ENCODE data around the gene HEMK1.
A peak's percentile ranks its signal among the peaks of the same experiment; 100 is the strongest.

Gene HEMK1

DNA sequence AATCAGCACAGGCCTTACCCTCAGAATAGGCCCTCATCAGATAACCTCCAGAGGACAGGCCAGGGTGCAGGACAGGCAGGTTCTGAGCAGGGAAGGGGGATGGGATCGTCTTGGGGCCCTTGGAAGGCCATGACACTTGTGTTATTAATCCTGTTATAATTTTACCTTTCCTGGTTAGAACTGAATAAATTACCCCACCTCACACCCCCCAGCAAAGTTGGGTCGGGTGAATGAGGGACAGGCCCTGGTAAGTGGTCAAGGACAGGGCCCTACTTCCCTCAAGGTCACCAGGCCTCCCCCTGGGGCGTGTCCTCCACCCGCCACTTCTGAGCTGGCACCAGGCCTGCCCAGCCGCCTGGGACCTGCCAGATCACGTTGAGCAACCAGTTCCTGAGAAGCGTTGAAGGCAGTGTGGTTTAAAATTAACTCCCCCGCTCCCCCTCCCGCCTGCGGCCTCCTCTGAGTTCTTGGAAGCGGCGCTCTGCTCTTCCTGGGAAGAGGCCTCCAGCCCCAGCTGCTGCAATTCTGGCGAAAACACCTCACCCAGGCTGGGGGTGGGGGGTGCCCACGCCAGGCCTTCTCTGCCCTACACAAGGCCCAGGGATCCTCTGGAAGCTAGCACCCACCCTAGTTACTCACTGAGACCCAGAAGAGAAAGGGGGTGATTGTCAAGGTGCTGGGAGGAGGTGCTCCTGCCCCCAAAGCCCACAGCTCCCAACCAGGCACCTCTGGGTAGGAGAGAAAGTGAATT is 31.7 kb downstream of the HEMK1 start:
- peak; percentile 95 to 97 for DNase-seq (ENCODE audit: low read depth in 2 of 2)

DNA sequence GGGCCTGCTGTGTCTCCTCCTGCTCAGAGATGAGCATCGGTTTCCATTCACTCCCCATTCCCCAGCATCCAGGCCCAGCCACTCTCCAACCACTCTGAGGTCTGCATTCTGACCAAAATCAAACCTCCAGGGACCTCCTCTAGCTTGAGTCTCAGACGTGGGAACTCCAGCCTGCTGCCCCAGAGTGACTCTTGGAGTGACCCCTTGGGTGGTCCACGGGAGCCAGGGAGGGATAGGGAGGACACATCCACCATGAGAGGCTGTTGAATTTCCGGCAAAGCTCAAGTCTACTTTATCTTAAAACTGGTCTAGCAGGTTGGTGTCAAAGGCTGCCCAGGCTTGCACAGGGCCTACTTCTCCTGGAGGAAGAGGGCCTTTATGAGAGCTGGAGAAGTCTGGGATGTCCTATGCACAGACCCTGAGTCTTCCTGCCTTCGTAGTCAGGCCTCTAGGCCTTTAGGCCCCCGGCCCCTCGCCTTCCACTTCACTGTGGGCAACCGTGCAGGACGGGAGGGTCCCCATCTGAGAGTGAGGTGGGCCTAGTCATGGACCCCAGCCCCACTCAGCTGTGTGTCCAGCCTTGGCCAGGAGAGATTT is 33.4 kb downstream of the HEMK1 start:
- no peak for DNase-seq (ENCODE audit: low read depth in 2 of 2)

DNA sequence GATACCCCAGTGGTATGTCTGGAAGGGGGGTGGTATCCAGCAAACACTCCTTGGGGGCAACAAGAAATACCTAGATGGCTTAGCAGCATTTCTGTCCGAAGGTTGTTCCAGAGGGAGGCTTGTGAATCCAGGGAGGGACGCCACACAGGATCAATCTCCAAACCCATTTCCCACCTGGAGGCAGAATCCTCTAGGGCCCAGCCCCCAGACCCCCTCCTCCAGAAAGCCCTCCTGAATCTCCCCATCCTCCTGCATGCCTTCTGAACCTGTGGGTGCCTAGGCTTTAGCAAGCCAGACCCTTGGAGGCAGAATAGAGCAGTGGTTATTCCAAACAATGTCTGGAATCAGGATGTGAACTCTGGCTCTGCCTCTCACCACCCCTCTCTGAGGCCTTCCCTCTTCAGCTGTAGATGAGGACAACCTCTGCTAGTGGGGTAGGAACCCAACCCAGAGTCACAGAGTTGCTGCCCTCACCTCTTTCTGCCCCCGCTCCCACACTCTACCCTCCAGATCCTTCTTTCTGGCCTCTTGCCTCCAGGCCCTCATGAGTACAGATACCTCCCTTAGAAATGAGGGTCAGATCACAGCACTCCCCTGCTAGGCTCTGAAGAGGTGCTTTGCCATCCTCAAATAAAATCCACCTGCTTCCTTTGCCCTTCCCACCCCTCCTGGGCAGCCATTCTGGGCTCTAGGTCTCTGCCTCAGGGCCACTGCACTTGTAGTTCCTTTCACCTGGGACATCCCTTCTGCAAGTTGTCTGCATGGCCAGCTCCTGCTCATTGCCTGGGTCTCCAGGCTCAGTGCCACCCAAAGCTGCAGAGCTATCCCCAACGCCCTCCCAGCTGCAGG is 34.2 kb downstream of the HEMK1 start:
- no peak for DNase-seq (ENCODE audit: low read depth in 2 of 2)

DNA sequence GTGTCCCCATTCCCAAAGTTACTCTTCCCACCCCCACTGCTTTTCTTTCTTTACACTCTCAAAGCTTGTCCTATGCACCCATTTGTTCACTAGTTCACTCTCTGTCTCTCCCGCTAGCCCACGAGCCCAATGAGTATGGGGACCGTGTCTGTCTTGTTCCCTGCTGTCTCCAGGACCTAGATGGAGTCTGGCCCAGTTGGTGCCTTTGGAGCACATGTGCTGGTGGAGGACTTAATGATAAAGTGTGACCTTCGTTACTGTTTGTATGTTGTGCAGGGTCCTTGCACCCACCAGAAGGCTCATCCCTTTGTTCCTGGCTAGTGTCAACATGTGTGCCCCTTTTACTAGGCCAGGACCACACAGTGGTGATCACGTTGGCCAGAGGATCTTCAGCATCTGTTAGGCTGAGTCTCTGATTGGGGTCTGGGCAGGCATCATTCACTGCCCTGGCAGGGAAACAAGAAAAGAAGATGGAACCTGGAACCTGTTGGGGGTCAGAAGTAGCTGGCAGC is 34.8 kb downstream of the HEMK1 start:
- no peak for DNase-seq (ENCODE audit: low read depth in 2 of 2)

DNA sequence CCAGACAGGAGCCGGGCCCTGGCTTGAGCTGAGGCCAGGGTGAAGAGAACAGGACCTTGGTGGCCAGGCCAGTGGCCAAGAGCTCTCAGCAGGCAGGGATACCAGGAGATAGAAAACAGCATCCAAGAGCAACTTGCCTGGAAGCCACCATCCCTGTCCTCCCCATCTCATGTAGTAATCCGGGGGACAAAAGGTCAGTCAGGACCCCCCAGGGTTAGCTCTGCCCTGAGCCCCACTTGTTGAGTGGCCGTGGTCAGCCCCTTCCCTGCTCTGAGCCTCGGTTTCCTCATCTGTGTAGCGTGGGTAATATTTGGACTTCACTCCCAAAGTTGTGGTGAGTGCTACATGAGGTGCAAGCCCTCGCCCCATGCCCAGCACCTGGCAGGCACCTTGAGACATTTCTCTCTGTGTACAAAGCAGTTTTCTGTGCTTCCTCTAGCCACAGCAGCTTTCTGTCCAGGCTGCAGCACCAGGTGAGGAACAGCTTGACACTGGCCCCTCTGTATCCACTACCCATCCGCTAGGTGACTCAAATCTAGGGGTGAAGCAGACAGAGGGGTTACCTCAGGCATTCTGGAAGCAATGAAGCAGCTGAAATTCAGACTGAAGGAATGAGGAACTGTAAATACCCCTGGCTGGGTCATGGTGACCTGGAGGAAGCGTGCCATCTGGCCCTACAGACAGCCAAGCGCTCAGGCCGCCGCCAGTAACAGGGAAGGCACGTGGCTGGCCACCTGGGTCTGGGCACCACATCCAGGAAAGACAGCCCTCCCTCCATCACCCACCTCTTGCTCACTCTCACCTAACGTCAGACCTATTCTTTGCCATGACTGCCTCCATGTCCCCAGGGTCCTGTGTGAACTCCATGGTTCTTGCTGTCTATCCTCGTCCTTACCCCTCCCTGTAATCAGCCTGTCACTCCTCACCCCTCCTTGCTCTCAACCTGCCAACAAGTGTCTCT is 35.6 kb downstream of the HEMK1 start:
- no peak for DNase-seq (ENCODE audit: low read depth in 2 of 2)

DNA sequence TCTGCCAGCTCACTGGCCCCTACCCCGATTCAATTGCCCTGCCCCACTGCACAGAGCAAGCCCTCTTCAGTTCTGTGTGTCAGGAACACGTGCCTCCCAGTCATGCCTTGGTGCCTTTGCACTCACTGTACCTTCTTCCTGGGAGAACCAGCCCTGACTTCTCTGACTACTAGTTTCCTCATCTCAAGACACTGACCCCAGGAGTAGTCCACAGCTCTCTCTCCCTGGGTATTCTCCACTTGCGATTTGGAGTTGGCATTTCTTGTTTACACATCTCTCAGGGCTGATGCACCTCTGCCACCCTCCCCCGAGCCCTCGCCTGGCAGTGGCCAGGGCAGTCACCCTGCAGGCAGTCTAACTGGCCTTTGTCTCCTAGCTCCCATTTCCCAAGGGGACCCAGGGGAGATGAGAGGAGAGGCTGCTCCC is 36.6 kb downstream of the HEMK1 start:
- no peak for DNase-seq (ENCODE audit: low read depth in 2 of 2)

DNA sequence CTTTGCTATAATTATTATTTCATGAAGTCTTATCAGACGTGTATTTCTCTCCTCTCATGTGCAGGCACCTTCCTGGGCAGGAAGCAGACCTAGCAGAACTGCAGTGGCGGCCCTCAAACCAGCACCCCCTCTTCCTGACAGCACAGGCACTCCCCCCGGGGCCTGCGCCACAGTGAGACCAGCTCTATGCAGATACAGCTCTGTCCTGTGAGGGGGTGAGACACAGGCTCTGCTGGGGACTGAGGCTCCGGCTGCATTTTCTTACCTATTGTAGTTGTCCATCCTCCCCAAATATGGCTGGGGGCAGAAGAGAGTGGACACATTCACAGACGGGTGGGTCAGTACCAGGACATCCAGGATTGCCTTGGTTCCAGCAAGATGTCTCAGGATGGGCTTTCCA is 37.3 kb downstream of the HEMK1 start:
- DNase-seq (ENCODE audit: low read depth in 2 of 2), result no peak

DNA sequence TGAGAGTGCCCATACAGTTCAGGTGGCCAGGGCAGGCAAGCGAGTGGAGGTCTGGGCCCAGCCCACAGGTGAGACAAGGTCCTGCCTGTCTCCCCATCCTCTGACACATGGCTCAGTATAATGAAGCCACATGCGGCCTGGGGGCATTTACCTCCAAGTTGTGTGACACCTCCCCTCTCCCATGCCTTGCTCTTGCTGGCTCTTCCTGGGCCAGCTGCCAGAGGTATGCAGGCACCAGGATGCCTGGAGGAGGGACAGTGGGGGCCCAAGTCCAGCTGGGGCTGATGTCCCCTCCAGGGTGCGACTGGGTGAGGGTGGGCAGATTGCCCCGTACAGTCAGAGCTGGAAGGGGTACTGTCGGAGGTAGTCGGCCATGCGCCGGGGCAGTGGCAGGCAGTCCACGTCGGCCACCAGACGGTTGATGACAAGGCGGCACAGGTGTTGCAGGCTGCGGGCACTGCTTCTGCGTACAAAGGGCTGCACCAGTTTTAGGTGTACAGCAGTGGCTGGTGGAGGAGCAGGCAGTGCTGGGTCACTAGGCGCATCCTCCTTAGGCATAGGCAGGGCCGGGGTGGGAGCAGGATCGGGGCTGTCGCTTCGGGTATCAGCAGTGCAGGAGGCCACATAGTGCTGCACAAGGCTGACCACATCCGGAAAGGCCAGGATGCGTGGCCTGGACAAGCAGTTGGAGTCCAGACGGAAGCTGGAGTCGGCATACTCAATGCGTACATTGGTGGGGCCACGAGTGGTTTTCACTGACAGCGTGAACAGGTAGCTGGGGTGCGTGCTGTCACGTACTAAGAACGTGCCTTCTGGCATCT is 38.2 kb downstream of the HEMK1 start:
- no peak for DNase-seq (ENCODE audit: low read depth in 2 of 2)

DNA sequence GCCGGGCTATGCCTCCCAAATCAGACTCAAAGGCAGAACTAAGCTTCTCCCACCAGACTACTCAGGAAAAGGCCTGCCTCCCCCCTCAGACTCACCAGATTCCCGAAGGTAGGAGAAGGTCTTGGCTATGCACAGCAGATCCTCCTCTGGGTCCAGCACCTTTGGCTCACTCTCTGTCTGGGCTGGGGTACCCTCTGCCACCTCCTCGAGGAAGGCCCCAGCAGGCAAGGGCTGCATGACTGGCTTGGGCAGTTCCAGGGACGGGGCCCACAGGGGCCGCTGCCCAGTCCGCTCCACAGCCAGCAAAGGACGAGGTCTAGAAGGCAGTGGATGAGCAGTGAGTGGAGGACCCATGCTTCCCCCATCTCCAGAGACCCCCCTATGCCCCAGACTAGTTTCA is 39.0 kb downstream of the HEMK1 start:
- DNase-seq (ENCODE audit: low read depth in 2 of 2), result no peak

DNA sequence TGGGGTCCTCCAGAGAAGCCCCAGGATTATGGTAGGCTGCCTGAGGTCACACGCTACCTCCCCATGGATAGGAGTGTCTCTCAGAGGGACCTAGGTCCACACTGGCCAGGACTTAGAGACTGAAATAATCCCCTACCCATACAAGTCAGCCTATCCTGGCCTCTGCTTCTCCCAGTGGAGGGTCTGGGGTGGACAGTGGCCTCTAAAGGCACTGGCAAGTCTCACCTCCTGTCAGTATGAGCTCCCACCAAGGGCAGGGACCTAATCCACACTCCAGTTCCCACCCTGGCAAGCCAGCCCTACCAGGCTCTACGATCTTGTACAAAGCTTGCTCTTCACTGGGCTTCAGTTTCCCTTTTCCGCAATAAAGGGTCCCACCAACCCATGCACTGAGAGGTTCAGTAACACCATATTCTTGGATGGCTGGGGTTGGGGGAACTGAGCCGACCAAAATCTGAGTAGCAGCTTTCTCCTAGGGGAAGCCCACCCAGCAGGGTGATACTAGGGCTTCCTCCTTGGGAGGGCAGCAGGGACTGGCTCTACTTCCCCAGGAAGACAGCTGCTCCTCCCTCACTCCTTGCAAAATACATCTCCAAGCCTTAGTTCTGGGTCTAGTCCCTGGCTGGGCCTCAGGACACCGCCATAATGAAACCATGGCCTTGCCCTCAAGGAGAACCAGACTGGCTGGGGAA is 39.9 kb downstream of the HEMK1 start:
- DNase-seq (ENCODE audit: low read depth in 2 of 2), result no peak

DNA sequence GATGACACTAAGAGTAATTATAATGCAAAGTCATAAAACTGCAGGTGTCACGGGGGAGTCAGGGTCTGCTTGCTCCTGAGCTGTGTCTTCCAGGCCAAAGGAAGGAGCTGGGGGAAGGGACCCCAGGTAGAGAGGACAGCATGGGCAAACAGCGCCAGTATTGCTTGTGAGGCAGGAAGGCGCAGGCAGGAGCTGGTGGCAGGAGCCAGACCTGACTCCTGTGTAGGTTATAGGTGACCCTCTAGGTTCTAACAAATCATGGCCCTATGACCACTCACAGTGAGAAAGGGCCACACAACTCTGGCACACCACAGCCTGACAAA is 40.4 kb downstream of the HEMK1 start:
- DNase-seq (ENCODE audit: low read depth in 2 of 2), result no peak

DNA sequence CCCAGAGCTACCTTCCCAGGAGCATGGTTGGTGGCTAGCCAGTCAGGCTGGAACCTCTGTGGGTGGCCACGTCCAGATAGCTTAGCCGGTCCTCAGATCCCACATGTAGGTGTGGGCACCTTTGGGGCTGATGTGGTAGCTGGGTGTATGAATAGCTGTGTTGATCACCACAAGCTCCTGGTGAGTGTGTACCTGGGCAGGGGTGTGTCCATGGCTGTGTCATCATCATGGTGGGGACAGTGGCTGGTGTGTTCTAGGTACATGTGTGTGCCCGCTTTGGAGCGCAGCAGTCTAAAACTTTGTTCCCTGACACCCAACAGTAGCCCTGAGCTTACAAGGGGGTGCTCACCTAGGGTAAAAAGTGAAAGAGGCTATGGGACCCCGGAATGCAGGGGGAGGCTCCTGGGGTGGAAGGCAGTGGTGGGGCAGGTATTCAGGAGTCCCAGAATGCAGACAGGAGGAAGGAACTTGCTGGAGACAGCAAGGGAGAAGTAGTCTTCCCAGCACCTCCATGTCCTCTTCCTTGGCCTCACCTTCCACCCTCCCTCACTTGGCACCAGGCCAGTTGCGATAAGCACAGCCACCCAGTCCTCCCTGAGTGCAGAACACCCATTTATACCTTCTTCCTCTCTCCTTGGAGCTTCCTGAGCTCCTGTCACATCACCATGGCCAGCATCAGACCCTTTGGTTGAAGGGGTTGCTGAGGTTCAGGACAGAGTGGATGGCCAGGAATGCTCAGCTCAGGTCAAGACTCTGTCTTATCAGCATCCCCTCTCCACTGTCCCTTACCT is 41.1 kb downstream of the HEMK1 start:
- no peak for DNase-seq (ENCODE audit: low read depth in 2 of 2)

DNA sequence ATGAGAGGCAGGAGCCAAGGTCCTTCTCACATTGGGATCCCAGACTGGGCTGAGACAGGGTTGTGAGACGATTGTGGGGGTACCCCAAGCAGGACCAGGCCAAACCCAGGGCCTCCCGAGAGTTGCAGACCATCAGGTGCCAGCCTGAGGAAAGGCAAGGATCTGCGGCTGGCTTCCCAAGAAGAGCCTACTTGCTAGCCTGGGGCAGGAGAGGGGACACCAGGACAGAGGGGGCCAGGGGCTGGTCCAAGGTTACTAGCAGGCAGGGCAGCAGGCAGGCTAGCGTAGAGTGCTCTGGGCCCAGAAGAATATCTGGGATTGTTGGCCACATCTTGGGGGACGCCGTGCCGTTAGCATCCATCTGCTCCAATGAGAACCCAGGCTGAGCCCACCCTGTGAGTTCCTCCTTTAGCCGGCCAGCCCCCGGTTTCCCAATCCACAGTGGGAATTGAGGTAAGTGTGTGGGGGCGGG is 41.7 kb downstream of the HEMK1 start:
- no peak for DNase-seq (ENCODE audit: low read depth in 2 of 2)

DNA sequence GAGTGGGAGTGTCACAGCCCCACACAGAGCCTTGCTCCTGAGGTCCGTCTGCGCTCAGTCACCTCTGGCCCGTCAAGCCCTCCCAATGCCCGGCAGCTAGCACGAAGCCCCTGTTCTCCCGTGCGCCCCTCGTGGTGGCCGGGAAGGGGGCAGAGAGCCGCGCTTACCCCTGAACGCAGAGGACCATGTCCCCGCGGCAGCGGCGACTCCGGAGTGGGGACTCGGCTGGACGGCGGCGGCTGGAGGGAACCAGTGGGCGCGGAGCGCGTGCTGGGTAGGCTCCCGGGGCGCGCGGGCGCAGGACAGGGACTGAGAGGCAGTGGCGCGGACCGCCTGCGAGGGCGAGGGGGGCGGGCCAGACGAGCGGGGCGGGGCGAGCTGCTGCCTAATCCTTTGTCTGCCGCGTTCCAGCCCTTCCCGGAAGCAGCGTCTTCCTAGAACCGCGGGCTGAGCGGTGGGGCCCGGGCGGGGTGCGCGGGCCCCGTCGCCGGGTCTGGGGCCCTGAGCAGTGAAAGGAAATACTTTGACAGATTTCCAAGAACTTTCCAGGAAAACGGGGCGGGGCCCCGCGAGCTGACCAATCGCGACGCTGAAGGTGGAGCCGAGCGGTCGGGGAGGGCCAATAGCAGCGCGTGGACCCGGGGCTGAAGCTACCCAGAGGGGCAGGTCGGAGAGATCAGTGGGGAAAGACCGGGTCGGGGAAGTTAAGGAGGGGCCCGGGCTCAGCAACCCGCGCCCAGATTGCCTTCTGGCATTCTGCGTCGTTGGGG is 42.3 kb downstream of the HEMK1 start, which contains the start of gene CISH:
Gene CISH, minus strand, starts transcription at position 311 of the 770 bp plus-strand sequence. Its CDS starts 124 bp downstream, at position 187.
- DNase-seq (ENCODE audit: low read depth in 2 of 2), result peak; percentile 97 to 99

DNA sequence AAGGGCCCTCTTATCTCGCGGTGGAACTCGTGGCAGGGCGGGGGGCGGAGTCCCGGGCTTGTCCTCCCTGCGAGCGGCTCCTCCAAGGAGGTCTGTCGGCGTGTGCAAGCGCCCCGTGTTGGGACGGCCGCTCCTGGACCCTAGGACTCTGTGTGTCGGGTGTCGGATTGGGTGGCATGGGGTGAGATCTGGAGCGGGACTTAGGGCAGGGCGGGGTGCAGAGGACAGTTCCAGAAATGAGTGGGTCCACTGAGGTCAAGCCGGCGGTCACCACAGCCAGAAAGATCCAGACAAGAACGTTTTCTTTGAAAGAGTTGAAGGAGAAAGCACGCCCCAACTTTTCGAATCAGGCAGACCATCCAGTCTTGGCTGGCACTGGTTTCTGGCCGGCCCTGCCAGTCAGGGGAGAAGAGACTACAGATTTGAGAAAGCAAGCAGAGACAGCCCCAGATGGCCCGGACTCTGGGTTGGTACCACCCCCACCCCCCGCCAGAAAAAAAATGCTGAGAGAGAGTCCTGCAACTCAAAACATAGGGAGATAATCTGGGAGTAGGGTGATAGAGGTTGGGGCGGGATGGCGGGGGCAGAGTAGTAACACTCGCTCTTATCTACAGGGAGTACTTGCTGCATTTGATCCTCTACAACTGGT is 43.0 kb downstream of the HEMK1 start:
- DNase-seq (ENCODE audit: low read depth in 2 of 2), result no peak

DNA sequence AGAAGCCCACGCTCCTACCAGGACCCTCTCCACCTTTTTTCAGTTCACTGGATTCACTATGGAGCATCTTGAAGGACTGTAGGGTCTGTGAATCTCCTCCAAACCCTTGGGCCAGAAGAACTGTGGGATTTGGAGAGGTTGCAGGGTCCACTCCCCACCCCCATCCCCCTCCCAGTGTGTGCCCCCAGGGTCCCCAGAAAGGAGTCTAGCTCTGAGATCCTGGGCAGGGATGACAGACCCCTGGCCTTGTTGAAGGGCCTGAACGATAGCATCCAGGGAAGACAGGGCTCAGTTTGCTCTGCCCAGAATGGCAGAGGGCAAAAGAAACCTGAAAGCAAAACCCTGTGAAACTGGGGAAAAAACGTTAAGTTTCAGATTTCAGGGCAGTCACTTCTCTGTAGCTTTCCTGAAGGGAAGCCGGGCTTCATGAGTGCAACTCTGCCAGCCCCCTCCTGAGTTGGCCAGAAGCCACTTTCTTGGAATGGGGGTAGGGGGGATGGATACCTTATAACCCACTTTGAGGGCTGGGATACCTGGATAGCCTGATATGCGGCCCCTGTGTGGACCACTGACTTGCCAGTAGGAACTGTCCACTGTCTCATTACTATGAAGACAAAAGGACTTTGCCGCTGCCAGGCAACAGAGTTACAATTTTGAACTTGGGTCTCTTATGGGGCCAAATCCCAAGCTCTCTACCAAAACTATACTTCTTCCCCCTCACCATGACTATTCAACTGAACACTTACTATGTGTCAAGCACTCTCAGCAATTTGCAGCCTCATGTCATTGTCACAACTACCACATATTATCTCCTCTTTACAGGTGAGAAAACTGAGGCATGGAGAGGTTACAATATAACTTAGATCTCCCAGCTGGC is 43.9 kb downstream of the HEMK1 start:
- DNase-seq (ENCODE audit: low read depth in 2 of 2), result no peak

DNA sequence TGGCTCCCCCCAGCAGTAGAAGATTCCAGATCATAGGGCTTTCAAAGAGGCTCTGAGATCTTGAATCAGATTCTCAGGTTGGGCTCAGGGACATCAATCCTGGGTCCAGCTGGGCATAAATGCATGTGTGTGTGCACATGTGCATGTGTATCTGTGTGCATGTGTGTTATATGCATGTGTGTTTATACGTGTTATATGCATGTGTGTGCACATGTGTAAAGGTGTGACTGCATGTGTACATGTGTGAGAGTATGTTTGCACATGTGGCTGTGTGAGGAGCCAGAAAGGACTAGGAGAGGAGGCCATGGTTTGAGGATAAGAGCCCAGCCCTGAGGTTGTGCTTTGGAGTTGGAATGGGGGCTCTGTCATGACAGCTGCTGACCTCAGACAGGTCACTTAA is 45.9 kb downstream of the HEMK1 start:
- no peak for DNase-seq (ENCODE audit: low read depth in 2 of 2)

Data from stimulated activated CD4-positive, alpha-beta T cell treated with anti-CD3 and anti-CD28 coated beads, Interleukin-15, amount 100 ng/mL, for 48 hours (primary cell).